Ascending aorta (tissue), 2 donors: Measurements from ENCODE around the gene UBA1. TPM values are rescaled to one million over a fixed set of nuclear protein-coding genes. Genes with fewer than 3 reads are reported as not detected.

Source experiments
- DNase-seq, 2 donors: peaks; one replicate each; pipeline ENCODE4 v3.0.0-alpha.2; 2019; ENCODE audit warnings: low spot score in 2 of 2
- H3K27ac ChIP-seq, 2 donors: fragments of 200-600 bp; sonication (generic); one replicate each; pipeline ENCODE4 v1.5.1; 2016 to 2017; ENCODE audit warnings: mild to moderate bottlenecking in 1 of 2
- H3K27me3 ChIP-seq: fragments of 200-600 bp; sonication (generic); one replicate; pipeline ENCODE4 v1.5.1; 2017
- H3K36me3 ChIP-seq, 2 donors: fragments of 200-600 bp; sonication (generic); one replicate each; pipeline ENCODE4 v1.5.1; 2016
- H3K4me1 ChIP-seq, 2 donors: fragments of 200-600 bp; sonication (generic); one replicate each; pipeline ENCODE4 v1.5.1; 2016 to 2017; ENCODE audit warnings: mild to moderate bottlenecking in 1 of 2
- H3K4me3 ChIP-seq, 2 donors: fragments of 200-600 bp; sonication (generic); one replicate each; pipeline ENCODE4 v1.5.1; 2016 to 2017; ENCODE audit warnings: mild to moderate bottlenecking in 1 of 2
- H3K9me3 ChIP-seq, 2 donors: fragments of 200-600 bp; sonication (generic); one replicate each; pipeline ENCODE4 v1.5.1; 2016
- intact Hi-C: fragments of 100-400 bp; cut with DNase I; formaldehyde crosslinking; loops from one replicate; pipeline ENCODE4 v1.15.1; 2023
- total RNA-seq: library from RNA; depleted of rRNA; stranded (reverse); fragments of >200 nt; gene quantifications from one replicate; pipeline ENCODE4 v1.1.0, GENCODE V29; 2016
- TF ChIP-seq, protein P1 (sequence below), 3 experiments: fragments of 200-600 bp in 2 of 3; fragments of 450-650 bp in 1 of 3; sonication (generic) in 2 of 3; IDR thresholded peaks; one replicate each; pipeline ENCODE4 v1.5.1; 2016 to 2019; ENCODE audit warnings: antibody characterized with exemption in 3 of 3, mild to moderate bottlenecking in 1 of 3, moderate library complexity in 1 of 3

Gene UBA1
- total RNA-seq, 1 donor from 2014 or later: 162 TPM

DNA sequence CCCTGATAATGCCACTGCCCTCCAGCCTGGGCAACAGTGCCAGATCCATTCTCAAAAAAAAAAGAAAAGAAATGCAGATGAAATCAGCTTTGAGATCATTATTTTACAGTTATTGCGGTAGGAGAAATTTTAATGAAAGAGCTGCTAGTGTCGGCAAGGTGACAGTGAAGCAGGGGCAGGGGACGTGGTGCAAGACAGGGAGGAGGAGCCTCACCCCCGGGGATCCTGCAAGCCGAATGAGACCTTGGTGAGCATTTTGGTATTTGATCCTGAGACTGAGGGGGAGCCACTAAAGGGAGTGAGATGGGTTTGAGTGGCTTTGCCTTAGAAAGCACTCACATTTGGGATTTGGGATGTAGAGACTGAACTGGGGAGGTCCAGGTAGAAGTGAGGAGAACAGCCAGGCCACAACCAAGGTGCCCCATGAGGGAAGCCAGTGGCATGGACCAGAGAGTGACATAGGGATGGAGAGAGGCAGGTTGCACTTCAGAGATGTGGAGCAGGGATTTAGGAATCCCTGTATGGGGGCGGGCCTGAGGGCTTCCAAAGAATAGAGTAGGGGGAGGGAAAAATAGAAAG lies 25.0 kb upstream of the UBA1 start:
- DNase-seq: peak in 1 of 2 donors; percentile 34
- TF ChIP-seq, protein P1, sequence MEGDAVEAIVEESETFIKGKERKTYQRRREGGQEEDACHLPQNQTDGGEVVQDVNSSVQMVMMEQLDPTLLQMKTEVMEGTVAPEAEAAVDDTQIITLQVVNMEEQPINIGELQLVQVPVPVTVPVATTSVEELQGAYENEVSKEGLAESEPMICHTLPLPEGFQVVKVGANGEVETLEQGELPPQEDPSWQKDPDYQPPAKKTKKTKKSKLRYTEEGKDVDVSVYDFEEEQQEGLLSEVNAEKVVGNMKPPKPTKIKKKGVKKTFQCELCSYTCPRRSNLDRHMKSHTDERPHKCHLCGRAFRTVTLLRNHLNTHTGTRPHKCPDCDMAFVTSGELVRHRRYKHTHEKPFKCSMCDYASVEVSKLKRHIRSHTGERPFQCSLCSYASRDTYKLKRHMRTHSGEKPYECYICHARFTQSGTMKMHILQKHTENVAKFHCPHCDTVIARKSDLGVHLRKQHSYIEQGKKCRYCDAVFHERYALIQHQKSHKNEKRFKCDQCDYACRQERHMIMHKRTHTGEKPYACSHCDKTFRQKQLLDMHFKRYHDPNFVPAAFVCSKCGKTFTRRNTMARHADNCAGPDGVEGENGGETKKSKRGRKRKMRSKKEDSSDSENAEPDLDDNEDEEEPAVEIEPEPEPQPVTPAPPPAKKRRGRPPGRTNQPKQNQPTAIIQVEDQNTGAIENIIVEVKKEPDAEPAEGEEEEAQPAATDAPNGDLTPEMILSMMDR (IDR thresholded peaks at IDR 0.05): no peak
- Histone ChIP-seq H3K4me3 (no peak overlapping the region), H3K4me1 (no peaks in the 10 kb centered on the region), H3K27me3 (no peaks in the 10 kb centered on the region), H3K27ac (no peak overlapping the region), H3K9me3 (no peaks in the 10 kb centered on the region), H3K36me3 (peaks cover 24 to 34% of the 10 kb centered on the region in 2 donors)
- intact Hi-C loops: no loop called here

DNA sequence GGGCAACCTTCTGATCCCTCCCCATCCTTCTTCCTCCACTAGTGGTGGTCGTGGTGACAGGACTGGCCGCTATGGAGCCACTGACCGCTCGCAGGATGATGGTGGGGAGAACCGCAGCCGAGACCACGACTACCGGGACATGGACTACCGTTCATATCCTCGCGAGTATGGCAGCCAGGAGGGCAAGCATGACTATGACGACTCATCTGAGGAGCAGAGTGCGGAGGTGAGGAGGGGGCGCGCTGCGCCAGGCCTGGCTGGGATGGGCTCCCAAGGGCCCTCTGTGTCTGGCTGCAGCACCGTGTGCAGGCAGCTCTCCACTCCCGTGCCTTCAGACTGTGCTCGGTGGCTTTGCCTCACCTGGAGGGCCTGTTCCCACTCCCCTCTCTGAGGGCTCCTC lies 24.4 kb upstream of the UBA1 start:
- Histone ChIP-seq H3K36me3 (peaks cover 25 to 40% of the 10 kb centered on the region in 2 donors), H3K9me3 (no peaks in the 10 kb centered on the region), H3K4me3 (no peak overlapping the region), H3K27ac (no peak overlapping the region), H3K4me1 (no peaks in the 10 kb centered on the region), H3K27me3 (no peaks in the 10 kb centered on the region)
- intact Hi-C loops: no loop called here
- no peak for DNase-seq
- TF ChIP-seq, protein P1 (IDR thresholded peaks at IDR 0.05): no peak

DNA sequence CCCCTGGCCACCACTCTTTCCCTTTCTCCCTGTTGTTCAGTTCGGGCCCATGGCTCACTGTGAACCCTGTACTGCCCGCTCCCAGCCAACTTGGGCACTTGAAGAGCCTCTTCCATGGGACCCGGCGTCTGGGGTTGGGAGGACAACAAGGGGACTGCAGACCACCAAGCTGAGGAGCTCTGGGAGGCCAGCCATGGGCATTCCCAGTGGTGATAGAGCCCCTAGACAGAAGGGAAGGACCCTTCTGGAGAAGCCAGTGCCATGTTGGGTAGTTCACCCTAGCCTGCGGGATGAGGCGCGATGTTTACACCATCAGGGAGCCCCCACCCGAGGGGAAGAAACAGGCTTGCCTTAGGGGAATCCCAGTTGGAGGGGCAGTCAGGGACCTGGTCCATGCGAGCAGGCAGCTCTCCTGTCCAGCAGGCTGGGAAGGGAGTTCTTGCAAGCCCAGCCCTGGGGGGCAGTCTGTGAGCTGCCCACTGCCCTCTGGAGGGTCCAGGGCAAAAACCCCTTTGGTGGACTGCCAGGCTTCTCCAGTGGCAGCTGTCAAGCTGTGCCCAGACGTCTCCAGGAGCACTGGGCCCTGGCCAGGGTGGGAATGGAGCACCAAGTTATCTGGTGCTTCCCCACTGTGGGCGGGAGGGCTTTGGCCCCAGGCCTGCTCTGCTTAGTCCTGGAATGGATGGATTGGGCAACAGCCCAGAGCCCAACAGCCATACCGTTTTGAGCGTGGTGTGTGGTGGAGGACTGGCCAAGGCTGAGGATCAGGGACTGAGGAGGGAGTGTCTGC lies 23.7 kb upstream of the UBA1 start:
- no peaks in the 10 kb centered on the region for H3K9me3 ChIP-seq
- DNase-seq: peak in 1 of 2 donors; percentile 59
- TF ChIP-seq, protein P1 (IDR thresholded peaks at IDR 0.05): no peak
- H3K27me3 ChIP-seq: no peaks in the 10 kb centered on the region
- H3K4me1 ChIP-seq: no peaks in the 10 kb centered on the region
- intact Hi-C loops: no loop called here
- peaks cover 25 to 45% of the 10 kb centered on the region in 2 donors for H3K36me3 ChIP-seq
- H3K27ac ChIP-seq: no peak overlapping the region
- no peak overlapping the region for H3K4me3 ChIP-seq

DNA sequence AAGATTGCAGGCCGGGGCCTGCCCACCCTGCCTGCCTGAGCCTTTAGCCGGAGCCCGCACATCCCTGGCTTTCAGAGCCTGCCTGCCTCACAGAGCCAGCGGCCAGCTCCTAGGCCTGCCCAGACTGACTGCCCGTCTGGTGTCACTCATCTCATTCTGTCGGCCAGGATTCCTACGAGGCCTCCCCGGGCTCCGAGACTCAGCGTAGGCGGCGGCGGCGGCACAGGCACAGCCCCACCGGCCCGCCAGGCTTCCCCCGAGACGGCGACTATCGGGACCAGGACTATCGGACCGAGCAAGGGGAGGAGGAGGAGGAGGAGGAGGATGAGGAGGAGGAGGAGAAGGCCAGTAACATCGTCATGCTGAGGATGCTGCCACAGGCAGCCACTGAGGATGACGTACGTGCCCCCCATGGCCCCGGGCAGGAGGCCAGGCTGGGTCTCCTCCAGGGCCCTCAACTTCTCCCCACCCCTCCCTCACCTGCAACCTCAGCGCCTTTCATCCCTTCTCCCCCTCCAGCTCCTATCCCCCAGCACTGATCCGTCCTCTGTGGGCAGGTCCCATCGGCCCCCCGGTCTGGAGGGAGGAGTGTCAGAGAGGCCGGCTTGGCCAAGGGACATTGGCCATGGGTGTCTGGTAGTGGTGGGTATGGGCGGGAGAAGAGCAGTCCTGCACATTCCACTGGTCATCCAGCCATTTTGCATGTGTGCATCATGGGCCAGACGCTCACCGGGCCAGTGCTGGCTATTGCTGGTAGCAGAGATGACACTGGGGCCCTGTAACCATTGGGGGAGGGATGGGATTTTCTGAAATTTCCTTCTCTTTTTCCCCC lies 22.6 kb upstream of the UBA1 start:
- peaks cover 35 to 57% of the 10 kb centered on the region in 2 donors for H3K36me3 ChIP-seq
- H3K9me3 ChIP-seq: no peaks in the 10 kb centered on the region
- no peak overlapping the region for H3K27ac ChIP-seq
- intact Hi-C loops: no loop called here
- DNase-seq: peak in 1 of 2 donors; percentile 61
- no peaks in the 10 kb centered on the region for H3K27me3 ChIP-seq
- no peaks in the 10 kb centered on the region for H3K4me1 ChIP-seq
- TF ChIP-seq, protein P1 (IDR thresholded peaks at IDR 0.05): no peak
- H3K4me3 ChIP-seq: no peak overlapping the region

DNA sequence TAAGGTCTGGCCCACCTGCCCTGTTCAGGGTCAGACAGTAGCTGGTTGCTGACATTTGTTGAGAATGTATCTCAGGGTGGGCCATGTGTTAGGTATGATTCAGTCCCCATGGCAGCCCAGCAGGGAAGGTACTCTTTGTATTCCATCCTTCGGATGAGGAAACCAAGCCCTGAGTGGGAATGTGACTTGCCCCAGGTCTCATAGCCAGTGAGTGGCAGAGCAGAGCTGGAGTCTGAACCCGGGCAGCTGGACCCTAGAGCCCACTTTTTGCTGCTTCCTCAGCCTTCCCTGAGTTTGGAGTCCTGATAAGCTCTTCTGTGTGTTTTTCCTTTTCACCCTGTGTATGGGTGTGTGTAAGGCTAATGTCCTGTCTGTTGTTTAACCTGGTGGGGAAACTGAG lies 21.6 kb upstream of the UBA1 start:
- no peak overlapping the region for H3K27ac ChIP-seq
- intact Hi-C loops: no loop called here
- H3K27me3 ChIP-seq: no peaks in the 10 kb centered on the region
- no peaks in the 10 kb centered on the region for H3K4me1 ChIP-seq
- TF ChIP-seq, protein P1 (IDR thresholded peaks at IDR 0.05): no peak
- no peaks in the 10 kb centered on the region for H3K9me3 ChIP-seq
- no peak overlapping the region for H3K4me3 ChIP-seq
- peaks cover 40 to 66% of the 10 kb centered on the region in 2 donors for H3K36me3 ChIP-seq
- DNase-seq: peak in 1 of 2 donors; percentile 46
